ENCODE measurements around the gene CIBAR2.

CIBAR2 gene

DNA sequence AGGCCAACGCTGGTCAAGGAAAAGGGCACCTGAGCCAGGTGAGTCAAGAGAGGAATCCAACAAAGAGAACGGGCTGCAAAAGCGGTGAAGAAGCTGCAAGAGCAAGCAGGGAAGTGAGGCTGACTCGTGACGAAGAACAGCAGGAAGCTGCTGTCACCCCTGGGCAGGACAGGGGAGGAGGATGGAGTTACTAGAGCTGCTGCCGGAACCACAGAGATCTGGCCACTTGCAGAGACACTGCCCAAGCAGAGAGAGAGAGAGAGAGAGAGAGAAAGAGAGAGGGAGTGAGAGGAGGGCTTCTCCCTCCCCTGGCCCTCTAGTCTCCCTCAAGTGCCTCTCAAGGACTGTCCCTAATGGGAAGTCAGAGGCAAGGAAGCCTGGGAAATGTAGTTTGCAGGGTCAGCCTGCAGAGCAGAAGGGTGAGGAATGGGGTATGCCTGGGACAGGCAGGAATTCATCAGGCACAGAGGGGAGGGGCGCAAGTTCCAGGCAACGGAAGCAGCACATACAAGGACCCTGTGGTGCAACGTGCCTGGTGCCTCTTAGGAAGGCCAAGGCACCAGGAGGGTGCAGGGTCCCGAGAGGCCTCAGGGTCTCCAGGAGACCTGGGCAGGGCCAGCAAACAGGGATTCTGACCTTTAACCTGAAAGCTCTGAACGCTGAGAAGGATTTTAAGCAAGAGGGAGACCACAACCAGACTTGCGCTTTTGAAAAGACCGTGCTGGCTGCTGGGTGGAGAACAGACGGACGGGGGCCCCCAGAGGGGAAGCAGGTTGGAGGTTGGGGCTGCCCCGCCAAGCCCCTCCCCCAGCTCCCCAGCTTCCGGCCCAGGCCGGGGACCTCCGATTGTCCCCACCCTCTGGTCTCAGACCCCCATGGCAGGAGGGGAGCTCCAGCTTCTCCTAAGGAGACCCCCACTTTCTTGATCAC lies 45.8 kb upstream of the CIBAR2 start:
- WGBS, result 50% methylated on average over 19 of the region's 19 CpGs
- Histone ChIP-seq H3K18ac (ENCODE audit: low read depth in 1 of 2, low read length in 2 of 2) (peak overlapping the region; percentile 74 to 79), H3K23ac (ENCODE audit: low read length in 2 of 2) (no peak overlapping the region), H2AK5ac (ENCODE audit: low read length, severe bottlenecking) (no peak overlapping the region), H3K9ac (ENCODE audit: low read length) (no peak overlapping the region), H2AFZ (ENCODE audit: low read depth, low read length) (peak overlapping the region; percentile 46), H3K9me3 (ENCODE audit: control insufficient read depth, low read length) (no peaks in the 10 kb centered on the region), H4K8ac (ENCODE audit: low read length) (peak overlapping the region; percentile 95), H3K79me1 (replicated peaks; ENCODE audit: low read length, poor library complexity, severe bottlenecking) (no peaks in the 10 kb centered on the region), H2BK5ac (ENCODE audit: low read depth, low read length, poor library complexity, severe bottlenecking) (no peak overlapping the region), H3K27ac (ENCODE audit: low read length, poor library complexity, severe bottlenecking) (no peak overlapping the region), H2BK15ac (ENCODE audit: low read depth, poor library complexity, severe bottlenecking) (peak overlapping the region; percentile 82), H3K27me3 (ENCODE audit: control insufficient read depth in 1 of 2, insufficient read depth in 1 of 2, low read length in 2 of 2) (no peaks in the 10 kb centered on the region), H2BK120ac (ENCODE audit: low read depth, low read length) (peak overlapping the region; percentile 81), H3K36me3 (ENCODE audit: control insufficient read depth in 1 of 2, insufficient read depth in 2 of 2, low read depth in 1 of 2, low read length in 2 of 2) (no peaks in the 10 kb centered on the region), H3K4me1 (ENCODE audit: control insufficient read depth, insufficient read depth, low read depth, low read length) (peaks cover 28% of the 10 kb centered on the region), H4K91ac (ENCODE audit: low read length) (peak overlapping the region; percentile 64), H2BK12ac (ENCODE audit: low read length in 2 of 2) (peak overlapping the region; percentile 81 to 91), H3K4me2 (ENCODE audit: low read length, poor library complexity, severe bottlenecking) (no peak overlapping the region), H3K14ac (ENCODE audit: low read length in 2 of 2) (no peak overlapping the region), H3K4me3 (ENCODE audit: insufficient read depth in 1 of 2, low read depth in 1 of 2, low read length in 2 of 2) (no peak overlapping the region), H3K4ac (ENCODE audit: low read depth in 1 of 2, low read length in 2 of 2) (peak overlapping the region; percentile 69 to 75)
- peak; percentile 80 for DNase-seq

- Histone ChIP-seq H3K27ac (ENCODE audit: low read length, poor library complexity, severe bottlenecking) (no peak overlapping the region), H3K36me3 (ENCODE audit: control insufficient read depth in 1 of 2, insufficient read depth in 2 of 2, low read depth in 1 of 2, low read length in 2 of 2) (no peaks in the 10 kb centered on the region), H3K23ac (ENCODE audit: low read length in 2 of 2) (no peak overlapping the region), H2BK120ac (ENCODE audit: low read depth, low read length) (no peak overlapping the region), H2AK5ac (ENCODE audit: low read length, severe bottlenecking) (no peak overlapping the region), H3K14ac (ENCODE audit: low read length in 2 of 2) (no peak overlapping the region), H3K4me2 (ENCODE audit: low read length, poor library complexity, severe bottlenecking) (no peak overlapping the region), H2AFZ (ENCODE audit: low read depth, low read length) (no peak overlapping the region), H3K9me3 (ENCODE audit: control insufficient read depth, low read length) (no peaks in the 10 kb centered on the region), H2BK5ac (ENCODE audit: low read depth, low read length, poor library complexity, severe bottlenecking) (no peak overlapping the region), H4K91ac (ENCODE audit: low read length) (peak overlapping the region; percentile 55), H3K4me3 (ENCODE audit: insufficient read depth in 1 of 2, low read depth in 1 of 2, low read length in 2 of 2) (no peak overlapping the region), H3K18ac (ENCODE audit: low read depth in 1 of 2, low read length in 2 of 2) (peak overlapping the region; percentile 73 to 79), H3K4me1 (ENCODE audit: control insufficient read depth, insufficient read depth, low read depth, low read length) (peaks cover 28% of the 10 kb centered on the region), H2BK15ac (ENCODE audit: low read depth, poor library complexity, severe bottlenecking) (no peak overlapping the region), H3K27me3 (ENCODE audit: control insufficient read depth in 1 of 2, insufficient read depth in 1 of 2, low read length in 2 of 2) (no peaks in the 10 kb centered on the region), H3K4ac (ENCODE audit: low read depth in 1 of 2, low read length in 2 of 2) (peak overlapping the region; percentile 22 to 69), H2BK12ac (ENCODE audit: low read length in 2 of 2) (peak overlapping the region; percentile 37 to 83), H3K9ac (ENCODE audit: low read length) (no peak overlapping the region), H3K79me1 (replicated peaks; ENCODE audit: low read length, poor library complexity, severe bottlenecking) (no peaks in the 10 kb centered on the region), H4K8ac (ENCODE audit: low read length) (peak overlapping the region; percentile 95)
- WGBS, result 78% methylated on average over 8 of the region's 8 CpGs
- no peak for DNase-seq
Observed at GRCh38 chr16:85157372-85157771, 45.1 kb upstream of the CIBAR2 start.

DNA sequence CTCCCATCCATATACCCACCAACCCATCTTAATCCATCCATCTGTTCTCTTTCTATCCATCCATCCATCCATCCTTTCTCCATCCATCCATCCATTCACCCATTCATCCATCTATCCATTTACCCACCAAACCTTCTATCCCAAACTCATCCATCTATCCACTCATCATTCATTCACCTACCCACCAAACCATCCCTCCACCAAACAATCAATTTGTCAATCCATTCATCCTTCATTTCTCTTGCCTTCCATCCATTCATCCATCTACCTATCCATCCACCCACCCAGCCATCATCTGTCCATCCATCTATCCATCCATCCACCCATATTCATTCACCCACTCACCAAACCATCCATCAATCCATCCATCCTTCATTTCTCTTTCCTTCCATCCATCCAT lies 44.6 kb upstream of the CIBAR2 start:
- H3K4me2 ChIP-seq (ENCODE audit: low read length, poor library complexity, severe bottlenecking), result no peak overlapping the region
- H3K18ac ChIP-seq (ENCODE audit: low read depth in 1 of 2, low read length in 2 of 2), result no peak overlapping the region
- H3K4me1 ChIP-seq (ENCODE audit: control insufficient read depth, insufficient read depth, low read depth, low read length), result peaks cover 30% of the 10 kb centered on the region
- no peak overlapping the region for H2BK120ac ChIP-seq (ENCODE audit: low read depth, low read length)
- no peaks in the 10 kb centered on the region for H3K36me3 ChIP-seq (ENCODE audit: control insufficient read depth in 1 of 2, insufficient read depth in 2 of 2, low read depth in 1 of 2, low read length in 2 of 2)
- no peak for DNase-seq
- no peak overlapping the region for H3K9ac ChIP-seq (ENCODE audit: low read length)
- H4K91ac ChIP-seq (ENCODE audit: low read length), result no peak overlapping the region
- no peak overlapping the region for H2BK15ac ChIP-seq (ENCODE audit: low read depth, poor library complexity, severe bottlenecking)
- no peak overlapping the region for H2BK5ac ChIP-seq (ENCODE audit: low read depth, low read length, poor library complexity, severe bottlenecking)
- H3K79me1 ChIP-seq (replicated peaks; ENCODE audit: low read length, poor library complexity, severe bottlenecking), result no peaks in the 10 kb centered on the region
- no peak overlapping the region for H3K4ac ChIP-seq (ENCODE audit: low read depth in 1 of 2, low read length in 2 of 2)
- no peaks in the 10 kb centered on the region for H3K9me3 ChIP-seq (ENCODE audit: control insufficient read depth, low read length)
- H3K27me3 ChIP-seq (ENCODE audit: control insufficient read depth in 1 of 2, insufficient read depth in 1 of 2, low read length in 2 of 2), result no peaks in the 10 kb centered on the region
- no peak overlapping the region for H3K14ac ChIP-seq (ENCODE audit: low read length in 2 of 2)
- no peak overlapping the region for H2AK5ac ChIP-seq (ENCODE audit: low read length, severe bottlenecking)
- H3K23ac ChIP-seq (ENCODE audit: low read length in 2 of 2), result no peak overlapping the region
- H2BK12ac ChIP-seq (ENCODE audit: low read length in 2 of 2), result peak overlapping the region in 1 of 2 experiments; percentile 37
- H3K27ac ChIP-seq (ENCODE audit: low read length, poor library complexity, severe bottlenecking), result no peak overlapping the region
- no peak overlapping the region for H2AFZ ChIP-seq (ENCODE audit: low read depth, low read length)
- no peak overlapping the region for H4K8ac ChIP-seq (ENCODE audit: low read length)
- H3K4me3 ChIP-seq (ENCODE audit: insufficient read depth in 1 of 2, low read depth in 1 of 2, low read length in 2 of 2), result no peak overlapping the region

DNA sequence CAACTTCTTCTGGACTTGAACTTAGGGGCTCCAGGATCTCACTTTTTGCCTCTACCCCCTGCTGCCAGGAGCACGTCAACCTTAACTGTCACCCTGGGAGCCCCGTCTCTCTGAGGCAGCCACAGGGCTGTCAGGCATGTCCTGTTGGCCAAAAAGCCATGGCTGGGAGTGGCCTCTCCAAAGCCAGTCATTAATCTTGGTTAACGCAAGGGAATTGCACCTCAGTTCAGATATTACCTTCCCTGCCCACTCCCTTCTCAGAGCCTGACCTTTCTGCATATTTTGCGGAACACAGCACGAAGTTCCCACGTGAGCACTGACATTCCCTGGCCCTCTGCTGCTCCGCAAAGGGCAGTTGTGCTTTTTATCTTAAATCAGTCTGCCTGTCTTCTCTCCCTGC lies 44.2 kb upstream of the CIBAR2 start:
- WGBS, result 76% methylated on average over 7 of the region's 7 CpGs
- no peak overlapping the region for H4K8ac ChIP-seq (ENCODE audit: low read length)
- H3K27ac ChIP-seq (ENCODE audit: low read length, poor library complexity, severe bottlenecking), result no peak overlapping the region
- no peak overlapping the region for H3K4me3 ChIP-seq (ENCODE audit: insufficient read depth in 1 of 2, low read depth in 1 of 2, low read length in 2 of 2)
- peak overlapping the region in 1 of 2 experiments; percentile 61 for H2BK12ac ChIP-seq (ENCODE audit: low read length in 2 of 2)
- H3K23ac ChIP-seq (ENCODE audit: low read length in 2 of 2), result no peak overlapping the region
- no peak overlapping the region for H3K4me2 ChIP-seq (ENCODE audit: low read length, poor library complexity, severe bottlenecking)
- no peak overlapping the region for H2AK5ac ChIP-seq (ENCODE audit: low read length, severe bottlenecking)
- H3K4me1 ChIP-seq (ENCODE audit: control insufficient read depth, insufficient read depth, low read depth, low read length), result peaks cover 34% of the 10 kb centered on the region
- no peak overlapping the region for H3K4ac ChIP-seq (ENCODE audit: low read depth in 1 of 2, low read length in 2 of 2)
- no peaks in the 10 kb centered on the region for H3K36me3 ChIP-seq (ENCODE audit: control insufficient read depth in 1 of 2, insufficient read depth in 2 of 2, low read depth in 1 of 2, low read length in 2 of 2)
- DNase-seq, result no peak
- H3K9ac ChIP-seq (ENCODE audit: low read length), result no peak overlapping the region
- H3K14ac ChIP-seq (ENCODE audit: low read length in 2 of 2), result no peak overlapping the region
- no peak overlapping the region for H2BK15ac ChIP-seq (ENCODE audit: low read depth, poor library complexity, severe bottlenecking)
- no peak overlapping the region for H3K18ac ChIP-seq (ENCODE audit: low read depth in 1 of 2, low read length in 2 of 2)
- H3K79me1 ChIP-seq (replicated peaks; ENCODE audit: low read length, poor library complexity, severe bottlenecking), result no peaks in the 10 kb centered on the region
- no peak overlapping the region for H2AFZ ChIP-seq (ENCODE audit: low read depth, low read length)
- no peak overlapping the region for H2BK5ac ChIP-seq (ENCODE audit: low read depth, low read length, poor library complexity, severe bottlenecking)
- H4K91ac ChIP-seq (ENCODE audit: low read length), result no peak overlapping the region
- no peaks in the 10 kb centered on the region for H3K9me3 ChIP-seq (ENCODE audit: control insufficient read depth, low read length)
- H2BK120ac ChIP-seq (ENCODE audit: low read depth, low read length), result no peak overlapping the region
- no peaks in the 10 kb centered on the region for H3K27me3 ChIP-seq (ENCODE audit: control insufficient read depth in 1 of 2, insufficient read depth in 1 of 2, low read length in 2 of 2)
